IPS-20b (cell line): Measurements from ENCODE around the gene ENO2.
"Not testable (repeated sequence)": the region's sequence is repeated elsewhere in the genome, so short reads cannot be mapped to it uniquely, and the experiment has no call there.

Source experiments
- H3K27ac ChIP-seq: one replicate; pipeline ENCODE4 v1.5.1; 2013; ENCODE audit warnings: low read length
- H3K27me3 ChIP-seq: 2 replicates; pipeline ENCODE4 v1.6.1; 2013; ENCODE audit warnings: mild to moderate bottlenecking, low read length, inconsistent platforms; ENCODE audit not compliant: insufficient read depth
- H3K36me3 ChIP-seq: 2 replicates; pipeline ENCODE4 v1.6.1; 2013; ENCODE audit warnings: low read depth, mild to moderate bottlenecking, inconsistent platforms, low read length, moderate library complexity; ENCODE audit not compliant: insufficient read depth
- H3K4me1 ChIP-seq: 2 replicates; pipeline ENCODE4 v1.6.1; 2013; ENCODE audit warnings: mild to moderate bottlenecking, control low read depth, inconsistent platforms, low read length, moderate library complexity; ENCODE audit not compliant: insufficient read depth
- H3K4me3 ChIP-seq: 2 replicates; pipeline ENCODE4 v1.5.1; 2013; ENCODE audit warnings: mild to moderate bottlenecking, low read length, inconsistent platforms
- H3K9ac ChIP-seq: 2 replicates; pipeline ENCODE4 v1.6.1; 2013; ENCODE audit warnings: low read depth, mild to moderate bottlenecking, inconsistent platforms, low read length, moderate library complexity
- H3K9me3 ChIP-seq: 2 replicates; pipeline ENCODE4 v1.6.1; 2013; ENCODE audit warnings: mild to moderate bottlenecking, low read depth, low read length, inconsistent platforms; ENCODE audit not compliant: insufficient read depth

Gene ENO2

DNA sequence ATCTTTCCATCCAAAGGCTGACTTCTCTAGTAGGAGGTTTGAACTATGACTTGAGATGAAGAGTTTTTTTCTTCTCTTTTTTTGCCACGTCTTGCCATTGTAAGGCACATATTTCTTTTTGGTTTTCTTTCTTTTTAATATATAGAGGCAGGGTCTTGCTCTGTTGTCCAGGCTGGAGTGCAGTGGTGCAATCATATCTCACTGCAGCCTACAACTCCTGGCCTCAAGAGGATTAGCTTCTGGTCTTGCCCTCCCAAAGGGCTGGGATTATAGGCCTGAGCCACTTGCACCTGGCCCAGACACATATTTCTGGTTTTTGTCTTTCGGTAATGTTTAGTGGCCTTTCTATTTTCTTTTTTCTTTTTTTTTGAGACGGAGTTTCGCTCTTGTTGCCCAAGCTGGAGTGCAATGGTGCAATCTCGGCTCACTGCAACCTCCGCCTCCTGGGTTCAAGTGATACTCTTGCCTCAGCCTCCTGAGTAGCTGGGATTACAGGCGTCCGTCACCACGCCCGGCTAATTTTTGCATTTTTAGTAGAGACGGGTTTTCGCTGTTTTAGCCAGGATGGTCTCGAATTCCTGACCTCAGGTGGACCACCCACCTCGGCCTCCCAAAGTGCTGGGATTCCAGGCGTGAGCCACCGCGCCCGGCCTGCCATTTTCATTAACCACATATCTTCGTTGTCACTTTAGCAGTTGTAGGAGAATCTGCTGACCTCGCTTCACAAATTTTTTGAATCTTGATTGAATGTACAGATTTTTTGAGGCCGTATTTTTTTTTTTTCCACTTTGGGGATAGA, 24.4 kb upstream of the ENO2 start:
- H3K9me3 ChIP-seq: not testable (repeated sequence)
- Histone ChIP-seq H3K9ac (peak overlapping the region; percentile 82), H3K4me3 (peak overlapping the region; percentile 47)

DNA sequence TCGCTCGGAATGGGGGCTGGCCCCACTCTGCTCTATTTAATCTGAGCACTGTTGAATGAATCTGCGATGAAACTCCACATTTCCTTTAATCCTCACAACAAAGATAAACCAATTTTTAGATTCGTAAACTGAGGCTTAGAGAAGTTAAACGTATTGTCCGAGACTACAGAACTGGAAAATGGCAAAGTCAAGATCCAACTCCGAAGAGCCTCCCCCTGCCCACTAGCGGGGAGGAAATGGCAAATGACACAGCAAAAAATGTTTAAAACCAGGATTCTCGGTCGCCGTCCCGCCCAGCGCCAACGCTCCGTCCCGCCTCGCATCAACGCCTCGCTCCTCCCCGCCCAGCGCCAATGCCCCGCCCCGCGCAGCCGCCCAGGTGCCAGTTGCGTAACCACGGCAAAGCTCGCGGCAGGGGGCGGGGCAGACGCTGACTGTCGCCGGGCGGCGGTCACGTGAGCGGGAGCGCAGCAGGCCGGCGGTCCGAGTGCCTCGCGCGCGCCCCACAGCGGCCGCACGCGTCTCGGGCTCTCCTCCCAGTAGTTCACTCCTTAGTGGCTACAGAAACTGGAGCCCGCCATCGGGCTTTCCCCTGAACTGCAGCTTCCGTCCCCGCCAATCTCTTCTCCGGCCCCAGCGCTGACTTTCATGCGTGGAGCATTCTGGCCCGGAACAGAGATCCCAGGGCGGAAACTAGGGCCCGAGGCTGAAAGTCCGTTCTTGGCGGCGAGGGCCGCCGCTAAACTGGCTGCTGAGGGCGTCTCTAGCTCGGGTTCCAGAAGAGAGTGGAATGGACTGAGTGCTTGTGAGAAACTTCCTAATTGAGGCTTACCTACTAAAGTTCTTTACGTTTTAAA, 23.4 kb upstream of the ENO2 start:
- H3K36me3 ChIP-seq: no peaks in the 10 kb centered on the region
- H3K9ac ChIP-seq: peak overlapping the region; percentile 82
- H3K27me3 ChIP-seq: no peaks in the 10 kb centered on the region
- no peaks in the 10 kb centered on the region for H3K9me3 ChIP-seq
- H3K27ac ChIP-seq: peak overlapping the region; percentile 81
- H3K4me1 ChIP-seq: peaks cover 9% of the 10 kb centered on the region
- peak overlapping the region; percentile 73 for H3K4me3 ChIP-seq

More for the DNA sequence above, 24.4 kb upstream of the ENO2 start:
- H3K27me3 ChIP-seq, H3K36me3 ChIP-seq: not testable (repeated sequence)
- H3K27ac ChIP-seq: peak overlapping the region; percentile 81
- H3K4me1 ChIP-seq: peaks cover 14% of the 10 kb centered on the region

DNA sequence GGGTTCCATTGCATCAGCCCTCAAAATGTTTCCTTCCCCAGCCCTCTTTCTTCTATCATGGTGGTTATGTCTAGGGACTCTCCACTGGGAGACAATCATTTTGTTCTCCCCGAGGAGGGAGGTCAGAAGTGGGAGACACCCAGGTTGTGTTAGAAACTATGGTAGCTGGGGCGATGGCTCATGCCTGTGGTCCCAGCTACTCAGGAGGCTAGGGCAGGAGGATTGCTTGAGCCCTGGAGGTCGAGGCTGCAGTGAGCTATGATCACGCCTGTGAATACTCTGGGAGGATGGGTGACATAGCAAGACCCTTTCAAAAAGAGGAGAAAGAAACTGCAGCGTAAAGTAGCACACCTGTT, 22.8 kb upstream of the ENO2 start:
- Histone ChIP-seq H3K36me3 (no peaks in the 10 kb centered on the region), H3K27me3 (no peaks in the 10 kb centered on the region), H3K4me1 (peaks cover 9% of the 10 kb centered on the region), H3K4me3 (peak overlapping the region; percentile 73), H3K9ac (peak overlapping the region; percentile 80), H3K27ac (no peak overlapping the region), H3K9me3 (no peaks in the 10 kb centered on the region)

DNA sequence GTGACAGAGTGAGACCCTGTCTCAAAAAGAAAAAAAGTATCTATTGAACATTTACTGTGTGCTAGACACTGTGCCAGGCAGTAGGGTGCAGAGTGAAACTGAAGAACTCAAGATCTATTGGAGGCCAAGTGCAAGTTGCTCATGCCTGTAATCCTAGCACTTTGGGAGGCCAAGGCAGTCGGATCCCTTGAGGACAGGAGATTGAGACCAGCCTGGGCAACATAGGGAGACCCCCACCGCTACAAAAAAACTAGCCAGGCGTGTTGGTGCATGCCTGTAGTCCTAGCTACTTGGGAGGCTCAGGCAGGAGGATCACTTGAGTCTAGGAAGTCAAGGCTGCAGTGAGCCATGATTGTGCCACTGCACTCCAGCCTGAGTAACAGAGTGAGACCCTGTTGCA, 21.7 kb upstream of the ENO2 start:
- H3K27me3 ChIP-seq, H3K9me3 ChIP-seq, H3K36me3 ChIP-seq, H3K9ac ChIP-seq, H3K27ac ChIP-seq, H3K4me1 ChIP-seq, H3K4me3 ChIP-seq: not testable (repeated sequence)

DNA sequence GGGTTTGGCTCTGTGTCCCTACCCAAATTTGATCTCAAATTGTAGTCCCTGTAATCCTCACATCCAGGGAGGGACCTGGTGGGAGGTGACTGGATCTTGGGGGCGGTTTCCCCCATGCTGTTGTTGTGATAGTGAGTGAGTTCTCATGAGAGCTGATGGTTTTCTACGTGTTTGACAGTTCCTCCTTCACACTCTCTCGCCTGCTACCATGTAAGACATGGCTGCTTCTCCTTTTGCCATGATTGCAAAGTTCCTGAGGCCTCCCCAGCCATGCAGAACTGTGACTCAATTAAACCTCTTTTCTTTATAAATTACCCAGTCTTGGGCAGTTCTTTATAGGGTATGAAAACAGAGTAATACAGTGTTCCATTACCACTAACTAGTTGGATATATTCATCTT, 20.1 kb upstream of the ENO2 start:
- no peak overlapping the region for H3K9ac ChIP-seq
- no peaks in the 10 kb centered on the region for H3K36me3 ChIP-seq
- H3K4me1 ChIP-seq: peaks cover 5% of the 10 kb centered on the region; the same call in 1 of the 2 replicates
- H3K9me3 ChIP-seq: no peaks in the 10 kb centered on the region
- H3K27ac ChIP-seq: no peak overlapping the region
- H3K4me3 ChIP-seq: no peak overlapping the region
- no peaks in the 10 kb centered on the region for H3K27me3 ChIP-seq

DNA sequence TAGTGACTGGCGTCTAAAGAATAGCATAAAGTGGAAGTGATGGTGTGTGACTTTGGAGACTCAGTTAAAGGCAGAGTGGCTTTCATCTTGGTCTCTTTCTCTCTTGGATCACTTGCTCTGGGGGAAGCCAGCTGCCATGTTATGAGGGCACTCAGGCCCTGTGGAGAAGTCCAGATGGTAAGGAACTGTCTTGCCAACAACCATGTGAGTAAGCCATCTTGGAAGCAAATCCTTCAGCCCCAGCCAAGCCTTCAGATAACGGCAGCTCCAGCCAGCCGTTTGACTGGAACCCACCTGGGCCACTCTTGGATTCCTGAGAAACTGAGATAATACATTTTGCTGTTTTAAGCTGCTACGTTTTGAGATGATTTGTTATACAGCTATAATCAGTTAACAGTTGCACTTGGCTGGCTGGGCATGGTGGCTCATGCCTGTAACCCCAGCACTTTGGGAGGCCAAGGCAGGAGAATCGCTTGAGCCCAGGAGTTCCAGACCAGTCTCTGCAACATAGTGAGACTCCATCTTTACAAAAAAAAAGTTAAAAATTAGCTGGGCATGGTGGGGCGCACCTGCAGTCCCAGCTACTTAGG, 17.4 kb upstream of the ENO2 start:
- H3K36me3 ChIP-seq: no peaks in the 10 kb centered on the region
- H3K27me3 ChIP-seq: no peaks in the 10 kb centered on the region
- H3K9ac ChIP-seq: no peak overlapping the region

DNA sequence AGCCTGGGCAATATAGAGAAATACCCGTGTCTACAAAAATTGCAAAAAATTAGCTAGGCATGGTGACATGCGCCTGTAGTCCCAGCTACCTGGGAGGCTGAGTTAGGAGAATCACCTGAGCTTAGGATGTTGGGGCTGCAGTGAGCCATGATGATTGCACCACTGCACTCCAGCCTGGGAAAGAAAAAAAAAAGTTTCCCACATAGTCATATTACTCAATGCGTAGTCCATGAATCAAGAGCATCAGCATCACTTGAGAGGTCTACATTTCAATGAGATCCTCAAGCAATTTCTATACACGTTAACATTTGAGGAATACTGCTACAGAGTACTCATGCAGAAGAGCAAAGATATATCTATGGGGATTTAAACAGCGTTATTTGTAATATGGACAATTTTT, 15.0 kb upstream of the ENO2 start:
- Histone ChIP-seq H3K27me3 (no peaks in the 10 kb centered on the region), H3K9ac (no peak overlapping the region), H3K4me3 (no peak overlapping the region), H3K36me3 (no peaks in the 10 kb centered on the region), H3K27ac (no peak overlapping the region), H3K4me1 (peaks cover 5% of the 10 kb centered on the region; the same call in 1 of the 2 replicates), H3K9me3 (no peaks in the 10 kb centered on the region)

More for the DNA sequence above, 17.4 kb upstream of the ENO2 start:
- no peak overlapping the region for H3K4me3 ChIP-seq
- H3K27ac ChIP-seq: no peak overlapping the region
- H3K4me1 ChIP-seq: no peaks in the 10 kb centered on the region
- no peaks in the 10 kb centered on the region for H3K9me3 ChIP-seq

DNA sequence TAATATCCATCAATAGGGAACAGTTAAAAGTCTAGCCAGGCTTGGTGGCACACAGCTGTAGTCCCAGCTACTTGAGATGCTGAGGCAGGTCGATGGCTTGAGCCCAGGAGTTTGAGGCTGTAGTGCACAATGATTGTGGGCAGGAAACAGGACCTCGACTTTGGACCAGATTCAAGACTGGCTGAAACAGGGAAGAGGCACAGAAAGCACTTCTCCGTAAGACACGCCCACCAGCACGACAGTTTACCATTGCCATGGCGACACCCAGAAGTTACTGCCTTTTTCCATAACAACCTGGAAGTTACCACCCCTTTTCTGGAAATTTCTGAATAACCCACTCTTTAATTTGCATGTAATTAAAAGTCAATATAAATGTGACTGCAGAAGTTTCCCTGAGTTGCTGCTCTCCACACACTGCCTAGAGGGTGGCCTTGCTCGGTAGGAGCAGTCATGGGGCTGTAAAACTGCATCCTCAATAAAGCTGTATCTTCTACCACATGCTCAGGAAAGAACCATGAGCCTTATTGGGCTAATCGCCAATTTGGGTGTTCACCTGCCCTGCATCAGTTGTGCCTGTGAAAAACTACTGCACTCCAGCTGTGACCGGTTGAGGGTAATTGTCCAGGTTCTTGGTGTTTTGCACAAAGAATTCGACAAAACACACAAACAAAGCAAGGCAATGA, 14.4 kb upstream of the ENO2 start:
- Histone ChIP-seq H3K36me3 (no peaks in the 10 kb centered on the region), H3K4me1 (peaks cover 5% of the 10 kb centered on the region; the same call in 1 of the 2 replicates), H3K4me3 (no peak overlapping the region), H3K27ac (no peak overlapping the region), H3K9me3 (no peaks in the 10 kb centered on the region), H3K9ac (no peak overlapping the region), H3K27me3 (no peaks in the 10 kb centered on the region)

DNA sequence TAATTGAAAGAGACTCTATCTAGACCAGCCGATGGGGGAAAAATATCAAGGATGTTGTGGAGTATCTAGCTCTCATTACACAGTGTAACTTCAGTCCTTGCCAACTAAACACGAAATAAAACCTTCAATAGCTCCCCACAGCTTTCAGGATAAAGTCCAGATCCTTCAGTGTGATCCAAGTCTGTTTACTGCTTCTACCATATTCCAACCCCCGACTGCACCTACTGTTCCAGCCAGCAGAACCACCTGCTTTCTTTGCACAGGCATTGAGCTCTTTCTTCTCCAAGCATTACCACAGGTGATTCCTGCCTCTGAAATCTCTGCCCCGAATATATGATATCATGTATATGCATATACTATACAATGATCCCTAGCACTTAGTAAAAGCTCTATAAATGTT, 11.9 kb upstream of the ENO2 start:
- Histone ChIP-seq H3K9me3 (no peaks in the 10 kb centered on the region), H3K27me3 (peaks cover 14% of the 10 kb centered on the region), H3K9ac (no peak overlapping the region), H3K4me3 (no peak overlapping the region), H3K36me3 (no peaks in the 10 kb centered on the region), H3K27ac (no peak overlapping the region), H3K4me1 (peaks cover 5% of the 10 kb centered on the region; the same call in 1 of the 2 replicates)

DNA sequence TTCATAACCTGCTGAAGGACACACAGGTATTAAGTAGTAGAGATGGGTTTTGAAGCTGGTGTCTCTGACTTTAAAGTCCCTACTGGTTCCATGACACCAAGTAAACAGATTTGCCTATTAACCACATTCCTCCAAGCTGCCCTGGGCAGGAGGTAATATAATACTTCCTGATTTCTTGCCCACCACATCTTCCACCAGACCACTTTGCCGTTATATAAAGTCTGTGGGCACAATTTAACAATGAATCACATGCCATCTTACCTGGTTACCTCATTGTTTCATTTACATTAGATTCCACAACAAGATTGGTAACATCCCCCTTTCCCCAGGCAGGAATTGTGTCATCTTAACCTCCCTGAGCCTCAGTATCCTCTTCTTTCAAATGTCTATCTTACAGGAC, 10.7 kb upstream of the ENO2 start:
- Histone ChIP-seq H3K9ac (peak overlapping the region; percentile 68; the same call in 1 of the 2 replicates), H3K4me3 (peak overlapping the region; percentile 50; the same call in 1 of the 2 replicates)

More for the DNA sequence above, 10.7 kb upstream of the ENO2 start:
- peak overlapping the region; percentile 49 for H3K27ac ChIP-seq
- H3K9me3 ChIP-seq: no peaks in the 10 kb centered on the region
- H3K4me1 ChIP-seq: peaks cover 5% of the 10 kb centered on the region; the same call in 1 of the 2 replicates
- no peaks in the 10 kb centered on the region for H3K36me3 ChIP-seq
- H3K27me3 ChIP-seq: peaks cover 14% of the 10 kb centered on the region
